ENCODE data around the gene CCN2. TPM values are rescaled to one million over a fixed set of nuclear protein-coding genes. Genes with fewer than 3 reads are reported as not detected.

Gene CCN2
- total RNA-seq, 1 experiment from 2014 or later = 67.8 TPM

- TF ChIP-seq NR1H2 (CRISPR knock-in tag; IDR thresholded peaks at IDR 0.05) = no peak
Observed at GRCh38 chr6:131995917-131996316, 44.7 kb upstream of the CCN2 start (continued).

- Mint-ChIP-seq H3K4me1 (no peaks in the 10 kb centered on the region), H3K27me3 (ENCODE audit: low read depth) (no peaks in the 10 kb centered on the region), H3K36me3 (0 out of 2 replicates have a peak, but pooled peaks cover 5% of the 10 kb centered on the region), H3K27ac (no peak overlapping the region), H3K4me3 (no peak overlapping the region), H3K9me3 (peaks cover 6% of the 10 kb centered on the region; the same call in 1 of the 2 replicates)
- CTCF ChIA-PET = no interaction called here
- TF ChIP-seq FOXK1 (CRISPR knock-in tag; IDR thresholded peaks at IDR 0.05) (no peak), TEAD4 (CRISPR knock-in tag; IDR thresholded peaks at IDR 0.05) (no peak), HMGXB4 (CRISPR knock-in tag; IDR thresholded peaks at IDR 0.05) (no peak), NFYB (CRISPR knock-in tag; conservative IDR thresholded peaks at IDR 0.05; ENCODE audit: low read depth) (no peak), ZNF281 (CRISPR knock-in tag; IDR thresholded peaks at IDR 0.05) (no peak), CDX4 (CRISPR knock-in tag; IDR thresholded peaks at IDR 0.05; ENCODE audit: borderline replicate concordance) (no peak), ZNF317 (CRISPR knock-in tag; IDR thresholded peaks at IDR 0.05; ENCODE audit: borderline replicate concordance, low read depth) (no peak), FOXJ3 (CRISPR knock-in tag; IDR thresholded peaks at IDR 0.05; ENCODE audit: borderline replicate concordance) (no peak), CBFB (CRISPR knock-in tag; IDR thresholded peaks at IDR 0.05; ENCODE audit: low read depth) (no peak), NR1H2 (CRISPR knock-in tag; IDR thresholded peaks at IDR 0.05) (no peak)
- POLR2A ChIA-PET = interaction anchor here (0.6 kb wide), 1 partner anchor 1667 kb away, joined by 7 read pairs; no protein-coding TSS in a partner anchor
- ATAC-seq (no peak), DNase-seq (ENCODE audit: low spot score) (no peak)
Observed at GRCh38 chr6:131992557-131992956, 41.4 kb upstream of the CCN2 start.

- DNase-seq (ENCODE audit: low spot score) (no peak), ATAC-seq (no peak)
- CTCF ChIA-PET = no interaction called here
- Mint-ChIP-seq H3K36me3 (0 out of 2 replicates have a peak, but pooled peaks cover 5% of the 10 kb centered on the region), H3K4me1 (no peaks in the 10 kb centered on the region), H3K9me3 (peaks cover 6% of the 10 kb centered on the region; the same call in 1 of the 2 replicates), H3K27me3 (ENCODE audit: low read depth) (no peaks in the 10 kb centered on the region), H3K27ac (no peak overlapping the region), H3K4me3 (no peak overlapping the region)
- TF ChIP-seq IRF2 (CRISPR knock-in tag; IDR thresholded peaks at IDR 0.05; ENCODE audit: borderline replicate concordance, low read depth) (no peak), CTCF (IDR thresholded peaks at IDR 0.05) (no peak), HMGXB4 (CRISPR knock-in tag; IDR thresholded peaks at IDR 0.05) (no peak), ATF3 (CRISPR knock-in tag; conservative IDR thresholded peaks at IDR 0.05) (no peak), ATF6 (CRISPR knock-in tag; IDR thresholded peaks at IDR 0.05) (no peak), ZNF121 (CRISPR knock-in tag; IDR thresholded peaks at IDR 0.05) (no peak), IRF1 (CRISPR knock-in tag; IDR thresholded peaks at IDR 0.05) (no peak), CDX4 (CRISPR knock-in tag; IDR thresholded peaks at IDR 0.05; ENCODE audit: borderline replicate concordance) (no peak), GABPB1 (CRISPR knock-in tag; IDR thresholded peaks at IDR 0.05) (no peak)
- POLR2A ChIA-PET = no interaction called here
Observed at GRCh38 chr6:131989036-131989435, 37.9 kb upstream of the CCN2 start.
